ENCODE results near the gene PSMA5. TPM values are rescaled to one million over a fixed set of nuclear protein-coding genes. Genes with fewer than 3 reads are reported as not detected.

The PSMA5 gene
- total RNA-seq, 4 donors from 2014 or later, result 29.7 to 69.3 (median 50.4) TPM

DNA sequence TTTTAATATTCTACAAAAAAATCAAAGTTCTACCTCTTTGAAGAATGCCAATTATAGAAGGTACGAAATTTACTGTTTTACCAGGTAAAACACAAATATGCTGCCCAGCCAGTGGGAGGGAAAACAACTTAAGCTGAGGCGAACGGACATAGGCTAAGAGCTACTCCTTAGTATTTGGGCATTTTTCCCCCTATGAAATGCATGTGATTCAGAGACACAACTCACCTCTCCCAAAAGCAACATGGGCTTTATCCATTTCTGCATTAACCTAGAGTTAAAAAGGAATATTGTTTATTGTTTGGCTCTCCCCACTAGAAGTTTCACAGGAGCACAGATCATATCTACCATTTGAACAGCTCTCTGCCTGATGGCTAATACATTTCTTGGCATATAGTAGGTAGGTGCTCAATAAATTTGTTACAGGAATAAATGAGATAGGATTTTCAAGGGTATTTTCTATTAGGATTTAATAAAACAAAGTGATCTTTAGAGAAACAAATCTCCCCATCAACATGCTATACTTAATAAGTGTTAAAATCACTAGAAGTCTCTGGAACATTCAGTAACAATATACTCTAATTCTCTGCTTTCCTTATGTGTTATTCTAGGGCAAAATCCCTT, 26.1 kb downstream of the PSMA5 start:
- no peak overlapping the region for H3K27ac ChIP-seq
- no peak overlapping the region for H3K4me3 ChIP-seq
- DNase-seq, result no peak
- peaks cover 0 to 20% (median 6%) of the 10 kb centered on the region in 4 donors for H3K4me1 ChIP-seq
- no peaks in the 10 kb centered on the region for H3K9me3 ChIP-seq
- peaks cover 0 to 43% (median 0%) of the 10 kb centered on the region in 3 donors for H3K36me3 ChIP-seq
- TF ChIP-seq POLR2A (IDR thresholded peaks at IDR 0.05), result no peak
- TF ChIP-seq, protein P1, sequence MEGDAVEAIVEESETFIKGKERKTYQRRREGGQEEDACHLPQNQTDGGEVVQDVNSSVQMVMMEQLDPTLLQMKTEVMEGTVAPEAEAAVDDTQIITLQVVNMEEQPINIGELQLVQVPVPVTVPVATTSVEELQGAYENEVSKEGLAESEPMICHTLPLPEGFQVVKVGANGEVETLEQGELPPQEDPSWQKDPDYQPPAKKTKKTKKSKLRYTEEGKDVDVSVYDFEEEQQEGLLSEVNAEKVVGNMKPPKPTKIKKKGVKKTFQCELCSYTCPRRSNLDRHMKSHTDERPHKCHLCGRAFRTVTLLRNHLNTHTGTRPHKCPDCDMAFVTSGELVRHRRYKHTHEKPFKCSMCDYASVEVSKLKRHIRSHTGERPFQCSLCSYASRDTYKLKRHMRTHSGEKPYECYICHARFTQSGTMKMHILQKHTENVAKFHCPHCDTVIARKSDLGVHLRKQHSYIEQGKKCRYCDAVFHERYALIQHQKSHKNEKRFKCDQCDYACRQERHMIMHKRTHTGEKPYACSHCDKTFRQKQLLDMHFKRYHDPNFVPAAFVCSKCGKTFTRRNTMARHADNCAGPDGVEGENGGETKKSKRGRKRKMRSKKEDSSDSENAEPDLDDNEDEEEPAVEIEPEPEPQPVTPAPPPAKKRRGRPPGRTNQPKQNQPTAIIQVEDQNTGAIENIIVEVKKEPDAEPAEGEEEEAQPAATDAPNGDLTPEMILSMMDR (IDR thresholded peaks at IDR 0.05), result no peak
- no peaks in the 10 kb centered on the region for H3K27me3 ChIP-seq

DNA sequence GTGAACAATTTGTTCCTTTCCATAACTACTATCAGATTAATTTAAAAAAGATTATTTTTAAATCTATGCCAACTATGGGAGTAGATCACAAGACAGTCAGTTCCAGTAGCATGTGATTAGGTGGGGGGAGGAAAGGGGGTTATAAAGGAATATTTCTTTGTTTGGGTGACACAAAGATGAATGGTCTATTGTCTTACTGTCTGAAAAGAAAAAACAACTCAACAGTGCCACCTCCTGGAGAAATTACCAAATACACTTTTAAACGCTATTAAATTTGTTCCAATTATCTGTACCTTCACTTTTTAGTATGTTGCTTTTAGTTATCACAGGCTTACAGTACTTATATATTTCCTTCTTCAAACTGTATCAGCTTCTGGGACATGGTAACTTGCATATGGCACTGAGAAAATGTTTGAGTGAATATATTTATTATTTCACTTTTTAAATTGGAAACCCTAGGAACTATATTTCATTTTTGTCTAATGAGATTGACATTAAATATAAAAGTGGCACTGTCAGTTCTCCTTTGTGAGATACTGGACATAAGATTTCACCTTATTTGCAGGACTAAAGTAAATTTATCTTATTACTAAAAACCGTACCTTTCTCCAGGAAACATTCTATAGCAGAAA, 26.8 kb downstream of the PSMA5 start:
- no peak for DNase-seq
- Histone ChIP-seq H3K27me3 (no peaks in the 10 kb centered on the region), H3K4me1 (peaks cover 0 to 22% (median 6%) of the 10 kb centered on the region in 4 donors), H3K9me3 (no peaks in the 10 kb centered on the region), H3K4me3 (no peak overlapping the region), H3K36me3 (peaks cover 0 to 36% (median 0%) of the 10 kb centered on the region in 3 donors), H3K27ac (no peak overlapping the region)
- no peak for TF ChIP-seq POLR2A (IDR thresholded peaks at IDR 0.05)
- TF ChIP-seq, protein P1 (IDR thresholded peaks at IDR 0.05), result peak; percentile 30 to 91 (median 78)

DNA sequence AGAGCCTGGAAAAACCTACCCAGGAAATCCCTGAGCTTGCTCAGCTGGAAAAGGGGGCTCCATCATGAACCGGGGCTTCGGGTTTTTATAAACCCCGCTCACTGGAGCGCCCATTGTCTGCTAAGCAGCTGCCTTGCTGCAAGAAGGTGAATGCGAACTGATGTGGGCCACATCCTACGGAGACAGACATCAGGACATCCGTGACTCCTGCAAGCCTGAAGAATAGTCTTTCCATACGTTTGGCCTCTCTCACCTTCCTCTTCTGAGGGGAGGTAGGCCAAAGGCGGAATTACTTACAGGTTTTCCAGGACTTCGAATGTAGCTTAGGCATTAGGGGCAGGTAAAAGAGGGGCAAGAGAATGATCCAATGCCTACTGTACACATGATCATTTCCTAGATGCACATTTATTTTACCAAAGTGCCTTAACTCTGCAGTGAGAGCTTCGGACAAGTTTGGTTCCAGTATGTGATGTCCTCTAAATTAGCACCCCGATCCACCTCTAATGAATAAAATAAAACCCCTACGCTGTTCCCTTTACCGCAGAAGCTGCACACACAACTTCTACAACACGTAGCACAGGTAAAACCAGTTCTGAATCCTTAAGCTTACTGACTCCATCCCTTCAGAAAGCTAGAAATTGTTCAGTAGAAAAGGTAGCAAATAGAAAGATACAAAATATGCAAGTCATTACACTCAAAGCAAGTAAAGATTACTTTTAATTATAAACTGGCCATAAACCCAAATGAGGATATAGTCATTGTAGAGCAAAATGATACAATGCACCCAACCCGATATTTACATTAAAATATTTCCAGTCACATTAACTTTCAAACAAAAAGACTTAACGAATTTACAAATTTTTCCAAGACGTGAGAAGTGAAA, 27.7 kb downstream of the PSMA5 start:
- no peak for TF ChIP-seq POLR2A (IDR thresholded peaks at IDR 0.05)
- TF ChIP-seq, protein P1 (IDR thresholded peaks at IDR 0.05), result no peak
- no peak for DNase-seq
- H3K36me3 ChIP-seq, result peaks cover 0 to 29% (median 0%) of the 10 kb centered on the region in 3 donors
- no peaks in the 10 kb centered on the region for H3K9me3 ChIP-seq
- H3K4me3 ChIP-seq, result peak overlapping the region; percentile 29 to 93 (median 68)
- no peaks in the 10 kb centered on the region for H3K27me3 ChIP-seq
- peaks cover 0 to 31% (median 8%) of the 10 kb centered on the region in 4 donors for H3K4me1 ChIP-seq
- peak overlapping the region in 2 of 4 donors; percentile 88 to 92 for H3K27ac ChIP-seq

DNA sequence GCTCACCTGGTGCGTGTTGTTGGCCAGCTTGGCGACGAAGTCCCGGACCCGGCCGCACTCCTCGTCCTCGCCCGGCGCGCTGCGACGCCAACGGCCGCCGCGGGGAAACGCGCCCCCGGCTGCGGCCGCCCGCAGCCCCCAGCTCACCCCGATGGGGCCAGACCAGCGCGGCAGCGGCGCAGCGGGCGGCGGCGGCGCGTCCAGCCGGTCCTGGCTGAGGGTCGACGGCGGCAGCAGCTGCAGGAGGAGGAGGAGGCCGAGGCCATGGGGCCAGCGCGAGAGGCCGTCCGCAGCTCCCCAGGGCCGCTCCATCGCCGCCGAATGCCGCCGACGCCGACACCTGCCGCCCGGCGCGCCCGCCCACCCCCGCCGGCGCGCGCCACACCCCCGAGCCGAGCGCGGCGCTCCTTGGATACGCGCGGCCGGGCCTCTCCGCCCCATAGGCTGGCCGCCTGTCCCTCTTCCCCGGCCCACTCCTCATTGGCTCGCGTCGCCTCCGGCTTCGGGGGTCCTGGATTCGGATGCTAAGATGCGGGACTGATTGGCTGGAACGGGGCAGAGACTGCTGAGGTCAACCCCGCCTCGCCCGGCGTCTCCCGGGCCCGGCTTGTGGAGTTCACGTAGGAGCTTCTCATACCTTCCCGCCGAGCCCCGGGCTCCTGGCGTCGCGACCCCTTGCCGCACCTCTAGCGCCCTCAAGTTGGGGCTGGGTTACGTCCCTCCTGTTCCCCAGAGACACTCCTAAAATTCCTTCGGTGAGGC, 28.5 kb downstream of the PSMA5 start, which contains the start of gene SORT1:
Gene SORT1 (minus strand): TSS at position 338 of the 762 bp plus-strand sequence. CDS start 26 bp downstream, at position 312.
- no peaks in the 10 kb centered on the region for H3K27me3 ChIP-seq
- H3K9me3 ChIP-seq, result no peaks in the 10 kb centered on the region
- peak within 1 kb of the TSS; percentile 27 to 92 (median 74) for H3K27ac ChIP-seq
- peaks cover 0 to 39% (median 9%) of the 10 kb centered on the region in 4 donors for H3K4me1 ChIP-seq
- TF ChIP-seq, protein P1 (IDR thresholded peaks at IDR 0.05), result peak in 2 of 6 experiments; percentile 22 to 26
- peak in 1 of 2 donors; percentile 84 for TF ChIP-seq POLR2A (IDR thresholded peaks at IDR 0.05)
- peaks cover 0 to 20% (median 0%) of the 10 kb centered on the region in 3 donors for H3K36me3 ChIP-seq
- DNase-seq, result peak; percentile 37 to 88 (median 83)
- H3K4me3 ChIP-seq, result peak within 1 kb of the TSS; percentile 29 to 93 (median 68)

All from Peyer's patch (tissue), 4 donors.